ENCODE measurements around the gene CLDN9.

The CLDN9 gene

DNA sequence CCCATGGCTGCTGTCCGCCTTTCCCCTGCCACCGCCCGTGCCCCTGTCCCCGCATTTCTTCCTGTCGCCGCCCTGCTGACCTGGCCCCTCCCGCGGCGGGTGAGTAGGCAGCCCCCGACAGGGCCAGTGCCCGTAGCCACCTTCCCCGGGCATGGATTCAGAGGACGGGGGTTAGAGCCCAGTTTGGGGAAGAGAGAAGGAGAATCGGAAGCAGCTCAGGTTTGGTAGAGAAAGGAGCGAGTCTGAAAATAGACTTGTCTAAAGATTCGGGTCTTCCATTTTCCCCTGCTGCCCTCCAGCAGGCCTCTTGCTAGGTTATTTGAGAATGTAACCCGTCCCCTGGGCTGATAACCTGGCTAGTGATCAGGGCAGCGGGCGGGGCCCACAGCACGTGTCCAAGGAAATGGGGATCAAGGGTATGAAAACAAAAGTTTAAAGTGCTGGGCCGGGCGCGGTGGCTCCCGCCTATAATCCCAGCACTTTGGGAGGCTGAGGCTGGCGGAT lies 7.9 kb upstream of the CLDN9 start:
- Histone ChIP-seq H3K27ac (ENCODE audit: extremely low read depth, low read depth, low read length) (no peak overlapping the region), H3K9me3 (ENCODE audit: control insufficient read depth, insufficient read depth, low read depth, low read length) (no peaks in the 10 kb centered on the region), H3K4me3 (ENCODE audit: low read depth, low read length) (peak overlapping the region; percentile 44), H3K36me3 (ENCODE audit: control insufficient read depth in 2 of 2, insufficient read depth in 1 of 2, low read length in 2 of 2) (no peaks in the 10 kb centered on the region), H3K4me1 (ENCODE audit: control insufficient read depth, insufficient read depth, low read length) (no peaks in the 10 kb centered on the region)
- CTCF ChIA-PET = interaction anchor here (0.7 to 9.6 kb wide), 5 partner anchors 16 to 125 kb away, joined by 4 to 149 read pairs (median 4); partner anchors contain the start of genes FLYWCH1 and TNFRSF12A
- POLR2A ChIA-PET = interaction anchor here (0.8 to 12.4 kb wide), 4 partner anchors 19 to 124 kb away, joined by 3 to 247 read pairs (median 4); partner anchors contain the start of genes CLDN6, HCFC1R1, PAQR4 and PKMYT1
- peak; percentile 78 for TF ChIP-seq ZNF335 (tag by site-specific recombination; conservative IDR thresholded peaks at IDR 0.05)
- TF ChIP-seq ZNF112 (tag by site-specific recombination; IDR thresholded peaks at IDR 0.05) = no peak
- no peak for TF ChIP-seq ZNF311 (tag by site-specific recombination; IDR thresholded peaks at IDR 0.05; ENCODE audit: borderline replicate concordance)
- TF ChIP-seq GLIS2 (tag by site-specific recombination; IDR thresholded peaks at IDR 0.05) = peak; percentile 53
- TF ChIP-seq ZNF624 (tag by site-specific recombination; IDR thresholded peaks at IDR 0.05) = no peak
- TF ChIP-seq, protein P1, sequence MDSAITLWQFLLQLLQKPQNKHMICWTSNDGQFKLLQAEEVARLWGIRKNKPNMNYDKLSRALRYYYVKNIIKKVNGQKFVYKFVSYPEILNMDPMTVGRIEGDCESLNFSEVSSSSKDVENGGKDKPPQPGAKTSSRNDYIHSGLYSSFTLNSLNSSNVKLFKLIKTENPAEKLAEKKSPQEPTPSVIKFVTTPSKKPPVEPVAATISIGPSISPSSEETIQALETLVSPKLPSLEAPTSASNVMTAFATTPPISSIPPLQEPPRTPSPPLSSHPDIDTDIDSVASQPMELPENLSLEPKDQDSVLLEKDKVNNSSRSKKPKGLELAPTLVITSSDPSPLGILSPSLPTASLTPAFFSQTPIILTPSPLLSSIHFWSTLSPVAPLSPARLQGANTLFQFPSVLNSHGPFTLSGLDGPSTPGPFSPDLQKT (IDR thresholded peaks at IDR 0.05; ENCODE audit: borderline replicate concordance, low read depth, low read length) = no peak
- TF ChIP-seq GFI1B (tag by site-specific recombination; IDR thresholded peaks at IDR 0.05) = no peak
- no peak for TF ChIP-seq ZNF423 (tag by site-specific recombination; IDR thresholded peaks at IDR 0.05)
- TF ChIP-seq ZNF239 (tag by site-specific recombination; IDR thresholded peaks at IDR 0.05) = no peak
- peak; percentile 93 for TF ChIP-seq ZFP69B (tag by site-specific recombination; IDR thresholded peaks at IDR 0.05)
- peak; percentile 54 for TF ChIP-seq ZIC2 (tag by site-specific recombination; IDR thresholded peaks at IDR 0.05)
- TF ChIP-seq KLF1 (tag by site-specific recombination; IDR thresholded peaks at IDR 0.05) = peak; percentile 95
- no peak for TF ChIP-seq ZNF132 (tag by site-specific recombination; IDR thresholded peaks at IDR 0.05; ENCODE audit: borderline replicate concordance)
- TF ChIP-seq, protein P2, sequence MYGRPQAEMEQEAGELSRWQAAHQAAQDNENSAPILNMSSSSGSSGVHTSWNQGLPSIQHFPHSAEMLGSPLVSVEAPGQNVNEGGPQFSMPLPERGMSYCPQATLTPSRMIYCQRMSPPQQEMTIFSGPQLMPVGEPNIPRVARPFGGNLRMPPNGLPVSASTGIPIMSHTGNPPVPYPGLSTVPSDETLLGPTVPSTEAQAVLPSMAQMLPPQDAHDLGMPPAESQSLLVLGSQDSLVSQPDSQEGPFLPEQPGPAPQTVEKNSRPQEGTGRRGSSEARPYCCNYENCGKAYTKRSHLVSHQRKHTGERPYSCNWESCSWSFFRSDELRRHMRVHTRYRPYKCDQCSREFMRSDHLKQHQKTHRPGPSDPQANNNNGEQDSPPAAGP (tag by site-specific recombination; IDR thresholded peaks at IDR 0.05) = peak; percentile 42; the same call in 1 of the 2 replicates
- peak; percentile 58 for TF ChIP-seq ZFHX2 (tag by site-specific recombination; conservative IDR thresholded peaks at IDR 0.05)
- TF ChIP-seq ZBTB8A (tag by site-specific recombination; IDR thresholded peaks at IDR 0.05) = 0 out of 2 replicates have a peak, but pooled peaks have one; percentile 59
- TF ChIP-seq, protein P3, sequence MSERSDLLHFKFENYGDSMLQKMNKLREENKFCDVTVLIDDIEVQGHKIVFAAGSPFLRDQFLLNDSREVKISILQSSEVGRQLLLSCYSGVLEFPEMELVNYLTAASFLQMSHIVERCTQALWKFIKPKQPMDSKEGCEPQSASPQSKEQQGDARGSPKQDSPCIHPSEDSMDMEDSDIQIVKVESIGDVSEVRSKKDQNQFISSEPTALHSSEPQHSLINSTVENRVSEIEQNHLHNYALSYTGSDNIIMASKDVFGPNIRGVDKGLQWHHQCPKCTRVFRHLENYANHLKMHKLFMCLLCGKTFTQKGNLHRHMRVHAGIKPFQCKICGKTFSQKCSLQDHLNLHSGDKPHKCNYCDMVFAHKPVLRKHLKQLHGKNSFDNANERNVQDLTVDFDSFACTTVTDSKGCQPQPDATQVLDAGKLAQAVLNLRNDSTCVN (tag by site-specific recombination; optimal IDR thresholded peaks at IDR 0.05) = peak; percentile 42
- TF ChIP-seq KLF7 (tag by site-specific recombination; IDR thresholded peaks at IDR 0.05; ENCODE audit: borderline replicate concordance) = peak; percentile 77; the same call in 1 of the 2 replicates
- TF ChIP-seq, protein P4, sequence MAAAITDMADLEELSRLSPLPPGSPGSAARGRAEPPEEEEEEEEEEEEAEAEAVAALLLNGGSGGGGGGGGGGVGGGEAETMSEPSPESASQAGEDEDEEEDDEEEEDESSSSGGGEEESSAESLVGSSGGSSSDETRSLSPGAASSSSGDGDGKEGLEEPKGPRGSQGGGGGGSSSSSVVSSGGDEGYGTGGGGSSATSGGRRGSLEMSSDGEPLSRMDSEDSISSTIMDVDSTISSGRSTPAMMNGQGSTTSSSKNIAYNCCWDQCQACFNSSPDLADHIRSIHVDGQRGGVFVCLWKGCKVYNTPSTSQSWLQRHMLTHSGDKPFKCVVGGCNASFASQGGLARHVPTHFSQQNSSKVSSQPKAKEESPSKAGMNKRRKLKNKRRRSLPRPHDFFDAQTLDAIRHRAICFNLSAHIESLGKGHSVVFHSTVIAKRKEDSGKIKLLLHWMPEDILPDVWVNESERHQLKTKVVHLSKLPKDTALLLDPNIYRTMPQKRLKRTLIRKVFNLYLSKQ (tag by site-specific recombination; IDR thresholded peaks at IDR 0.05; ENCODE audit: borderline replicate concordance) = no peak
- TF ChIP-seq ZNF585B (tag by site-specific recombination; IDR thresholded peaks at IDR 0.05) = no peak
- no peak for TF ChIP-seq ZNF544 (tag by site-specific recombination; IDR thresholded peaks at IDR 0.05)
- TF ChIP-seq ZBTB21 (tag by site-specific recombination; IDR thresholded peaks at IDR 0.05) = no peak
- TF ChIP-seq, protein P5, sequence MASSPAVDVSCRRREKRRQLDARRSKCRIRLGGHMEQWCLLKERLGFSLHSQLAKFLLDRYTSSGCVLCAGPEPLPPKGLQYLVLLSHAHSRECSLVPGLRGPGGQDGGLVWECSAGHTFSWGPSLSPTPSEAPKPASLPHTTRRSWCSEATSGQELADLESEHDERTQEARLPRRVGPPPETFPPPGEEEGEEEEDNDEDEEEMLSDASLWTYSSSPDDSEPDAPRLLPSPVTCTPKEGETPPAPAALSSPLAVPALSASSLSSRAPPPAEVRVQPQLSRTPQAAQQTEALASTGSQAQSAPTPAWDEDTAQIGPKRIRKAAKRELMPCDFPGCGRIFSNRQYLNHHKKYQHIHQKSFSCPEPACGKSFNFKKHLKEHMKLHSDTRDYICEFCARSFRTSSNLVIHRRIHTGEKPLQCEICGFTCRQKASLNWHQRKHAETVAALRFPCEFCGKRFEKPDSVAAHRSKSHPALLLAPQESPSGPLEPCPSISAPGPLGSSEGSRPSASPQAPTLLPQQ (tag by site-specific recombination; IDR thresholded peaks at IDR 0.05) = peak; percentile 95
- no peak for TF ChIP-seq ZBTB7A (tag by site-specific recombination; IDR thresholded peaks at IDR 0.05; ENCODE audit: low read depth)
- TF ChIP-seq, protein P6, sequence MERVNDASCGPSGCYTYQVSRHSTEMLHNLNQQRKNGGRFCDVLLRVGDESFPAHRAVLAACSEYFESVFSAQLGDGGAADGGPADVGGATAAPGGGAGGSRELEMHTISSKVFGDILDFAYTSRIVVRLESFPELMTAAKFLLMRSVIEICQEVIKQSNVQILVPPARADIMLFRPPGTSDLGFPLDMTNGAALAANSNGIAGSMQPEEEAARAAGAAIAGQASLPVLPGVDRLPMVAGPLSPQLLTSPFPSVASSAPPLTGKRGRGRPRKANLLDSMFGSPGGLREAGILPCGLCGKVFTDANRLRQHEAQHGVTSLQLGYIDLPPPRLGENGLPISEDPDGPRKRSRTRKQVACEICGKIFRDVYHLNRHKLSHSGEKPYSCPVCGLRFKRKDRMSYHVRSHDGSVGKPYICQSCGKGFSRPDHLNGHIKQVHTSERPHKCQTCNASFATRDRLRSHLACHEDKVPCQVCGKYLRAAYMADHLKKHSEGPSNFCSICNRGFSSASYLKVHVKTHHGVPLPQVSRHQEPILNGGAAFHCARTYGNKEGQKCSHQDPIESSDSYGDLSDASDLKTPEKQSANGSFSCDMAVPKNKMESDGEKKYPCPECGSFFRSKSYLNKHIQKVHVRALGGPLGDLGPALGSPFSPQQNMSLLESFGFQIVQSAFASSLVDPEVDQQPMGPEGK (tag by site-specific recombination; IDR thresholded peaks at IDR 0.05) = peak; percentile 40; the same call in 1 of the 2 replicates
- 0 out of 2 replicates have a peak, but pooled peaks have one; percentile 14 for TF ChIP-seq ZXDB (tag by site-specific recombination; IDR thresholded peaks at IDR 0.05)
- TF ChIP-seq ZSCAN23 (tag by site-specific recombination; IDR thresholded peaks at IDR 0.05) = no peak
- no peak for TF ChIP-seq KLF10 (tag by site-specific recombination; IDR thresholded peaks at IDR 0.05)
- peak; percentile 38; the same call in 1 of the 2 replicates for TF ChIP-seq SP2 (tag by site-specific recombination; IDR thresholded peaks at IDR 0.05)
- TF ChIP-seq ZBTB20 (tag by site-specific recombination; IDR thresholded peaks at IDR 0.05) = peak; percentile 51; the same call in 1 of the 2 replicates
- TF ChIP-seq SP3 (tag by site-specific recombination; IDR thresholded peaks at IDR 0.05) = 0 out of 2 replicates have a peak, but pooled peaks have one; percentile 16

All from HEK293 (cell line).